Activated naive CD8-positive, alpha-beta T cell (primary cell): ENCODE data around the gene ZNF318.
"Not testable (repeated sequence)": the region's sequence is repeated elsewhere in the genome, so short reads cannot be mapped to it uniquely, and the experiment has no call there.

ENCODE experiments used
- H3K27ac Mint-ChIP-seq: one replicate; pipeline ENCODE4 v1.8.0; 2021; ENCODE audit warnings: mixed read lengths
- H3K27me3 Mint-ChIP-seq: one replicate; pipeline ENCODE4 v1.8.0; 2021; ENCODE audit warnings: mixed read lengths
- H3K36me3 Mint-ChIP-seq: one replicate; pipeline ENCODE4 v1.8.0; 2021; ENCODE audit warnings: mixed read lengths
- H3K4me1 Mint-ChIP-seq: one replicate; pipeline ENCODE4 v1.8.0; 2021; ENCODE audit warnings: low read depth, mixed read lengths
- H3K4me3 Mint-ChIP-seq: one replicate; pipeline ENCODE4 v1.8.0; 2021; ENCODE audit warnings: mild to moderate bottlenecking, mixed read lengths
- H3K9me3 Mint-ChIP-seq: one replicate; pipeline ENCODE4 v1.8.0; 2021; ENCODE audit warnings: low read depth, mixed read lengths

The ZNF318 gene

GRCh38 chr6:43393602-43394001, 24.2 kb upstream of the ZNF318 start:
- Mint-ChIP-seq H3K27me3 (no peaks in the 10 kb centered on the region), H3K4me3 (peak overlapping the region; percentile 3), H3K27ac (no peak overlapping the region), H3K36me3 (no peaks in the 10 kb centered on the region), H3K9me3 (no peaks in the 10 kb centered on the region), H3K4me1 (peaks cover 40% of the 10 kb centered on the region)

- H3K27me3 Mint-ChIP-seq, H3K9me3 Mint-ChIP-seq, H3K27ac Mint-ChIP-seq, H3K36me3 Mint-ChIP-seq: not testable (repeated sequence)
- peak overlapping the region; percentile 3 for H3K4me3 Mint-ChIP-seq
- peaks cover 40% of the 10 kb centered on the region for H3K4me1 Mint-ChIP-seq
These were observed 23.7 kb upstream of the ZNF318 start for GRCh38 chr6:43393133-43393532.

GRCh38 chr6:43391440-43392031, 22.1 kb upstream of the ZNF318 start:
- H3K4me1 Mint-ChIP-seq = peaks cover 39% of the 10 kb centered on the region
- H3K36me3 Mint-ChIP-seq = no peaks in the 10 kb centered on the region
- no peak overlapping the region for H3K27ac Mint-ChIP-seq
- peak overlapping the region; percentile 59 for H3K4me3 Mint-ChIP-seq
- no peaks in the 10 kb centered on the region for H3K9me3 Mint-ChIP-seq
- no peaks in the 10 kb centered on the region for H3K27me3 Mint-ChIP-seq

- Mint-ChIP-seq H3K4me1 (peaks cover 43% of the 10 kb centered on the region), H3K4me3 (peak overlapping the region; percentile 59)
- H3K27ac Mint-ChIP-seq, H3K36me3 Mint-ChIP-seq, H3K9me3 Mint-ChIP-seq, H3K27me3 Mint-ChIP-seq: not testable (repeated sequence)
These were observed 21.4 kb upstream of the ZNF318 start for GRCh38 chr6:43390753-43391439.

- no peak overlapping the region for H3K4me3 Mint-ChIP-seq
- H3K27ac Mint-ChIP-seq = no peak overlapping the region
- H3K36me3 Mint-ChIP-seq = no peaks in the 10 kb centered on the region
- peaks cover 53% of the 10 kb centered on the region for H3K4me1 Mint-ChIP-seq
- H3K9me3 Mint-ChIP-seq = no peaks in the 10 kb centered on the region
- no peaks in the 10 kb centered on the region for H3K27me3 Mint-ChIP-seq
These were observed 20.4 kb upstream of the ZNF318 start for GRCh38 chr6:43389730-43390295.

- Mint-ChIP-seq H3K4me1 (peaks cover 67% of the 10 kb centered on the region), H3K4me3 (no peak overlapping the region), H3K9me3 (no peaks in the 10 kb centered on the region), H3K27me3 (no peaks in the 10 kb centered on the region), H3K27ac (no peak overlapping the region), H3K36me3 (no peaks in the 10 kb centered on the region)
These were observed 17.0 kb upstream of the ZNF318 start for GRCh38 chr6:43386492-43386891.

- Mint-ChIP-seq H3K4me1 (peaks cover 60% of the 10 kb centered on the region), H3K27ac (peak overlapping the region; percentile 91), H3K9me3 (no peaks in the 10 kb centered on the region), H3K36me3 (no peaks in the 10 kb centered on the region), H3K4me3 (peak overlapping the region; percentile 69), H3K27me3 (no peaks in the 10 kb centered on the region)
These were observed 13.7 kb upstream of the ZNF318 start for GRCh38 chr6:43383021-43383667.

- not testable (repeated sequence) for H3K9me3 Mint-ChIP-seq, H3K4me3 Mint-ChIP-seq, H3K27me3 Mint-ChIP-seq, H3K27ac Mint-ChIP-seq, H3K36me3 Mint-ChIP-seq
- peaks cover 60% of the 10 kb centered on the region for H3K4me1 Mint-ChIP-seq
These were observed 11.4 kb upstream of the ZNF318 start for GRCh38 chr6:43380858-43381257.

GRCh38 chr6:43378631-43379030, 9.2 kb upstream of the ZNF318 start:
- Mint-ChIP-seq H3K4me3 (no peak overlapping the region), H3K27me3 (no peaks in the 10 kb centered on the region), H3K36me3 (no peaks in the 10 kb centered on the region), H3K27ac (no peak overlapping the region), H3K4me1 (peaks cover 38% of the 10 kb centered on the region), H3K9me3 (no peaks in the 10 kb centered on the region)

GRCh38 chr6:43377710-43378229, 8.3 kb upstream of the ZNF318 start:
- no peaks in the 10 kb centered on the region for H3K9me3 Mint-ChIP-seq
- no peak overlapping the region for H3K4me3 Mint-ChIP-seq
- H3K4me1 Mint-ChIP-seq = peaks cover 30% of the 10 kb centered on the region
- no peaks in the 10 kb centered on the region for H3K36me3 Mint-ChIP-seq
- H3K27ac Mint-ChIP-seq = no peak overlapping the region
- H3K27me3 Mint-ChIP-seq = no peaks in the 10 kb centered on the region

- H3K36me3 Mint-ChIP-seq = no peaks in the 10 kb centered on the region
- H3K9me3 Mint-ChIP-seq = no peaks in the 10 kb centered on the region
- H3K27me3 Mint-ChIP-seq = no peaks in the 10 kb centered on the region
- H3K27ac Mint-ChIP-seq = no peak overlapping the region
- peaks cover 19% of the 10 kb centered on the region for H3K4me1 Mint-ChIP-seq
- H3K4me3 Mint-ChIP-seq = no peak overlapping the region
These were observed 7.1 kb upstream of the ZNF318 start for GRCh38 chr6:43376551-43376981.

- Mint-ChIP-seq H3K4me3 (no peak overlapping the region), H3K9me3 (no peaks in the 10 kb centered on the region), H3K36me3 (no peaks in the 10 kb centered on the region), H3K27ac (no peak overlapping the region), H3K27me3 (no peaks in the 10 kb centered on the region), H3K4me1 (peaks cover 14% of the 10 kb centered on the region)
These were observed 6.2 kb upstream of the ZNF318 start for GRCh38 chr6:43375693-43376092.

- Mint-ChIP-seq H3K9me3 (no peaks in the 10 kb centered on the region), H3K27ac (no peak overlapping the region), H3K4me1 (peaks cover 14% of the 10 kb centered on the region), H3K4me3 (no peak overlapping the region), H3K36me3 (no peaks in the 10 kb centered on the region), H3K27me3 (no peaks in the 10 kb centered on the region)
These were observed 3.9 kb upstream of the ZNF318 start for GRCh38 chr6:43373252-43373875.

GRCh38 chr6:43370003-43370580, 645 bp upstream of the ZNF318 start:
- H3K36me3 Mint-ChIP-seq, H3K27me3 Mint-ChIP-seq, H3K9me3 Mint-ChIP-seq: not testable (repeated sequence)
- Mint-ChIP-seq H3K27ac (peak overlapping the region; percentile 91), H3K4me3 (peak overlapping the region; percentile 86), H3K4me1 (peaks cover 34% of the 10 kb centered on the region)
